Panc1 (cell line): Measurements from ENCODE around the gene FBXW12.

ENCODE experiments used
- POLR2AphosphoS5 ChIP-seq: IDR thresholded peaks from 2 replicates; pipeline ENCODE4 v1.6.1; 2012; ENCODE audit warnings: mild to moderate bottlenecking, low read depth, low read length, moderate library complexity
- SIN3A ChIP-seq: IDR thresholded peaks from 2 replicates; pipeline ENCODE4 v1.6.1; 2012; ENCODE audit warnings: low read depth, mild to moderate bottlenecking, low read length, moderate library complexity, borderline replicate concordance; ENCODE audit not compliant: insufficient read depth
- TF ChIP-seq, protein P1 (sequence below): fragments of 450-650 bp; IDR thresholded peaks from 2 replicates; pipeline ENCODE4 v1.5.1; 2017; ENCODE audit warnings: mild to moderate bottlenecking

DNA sequence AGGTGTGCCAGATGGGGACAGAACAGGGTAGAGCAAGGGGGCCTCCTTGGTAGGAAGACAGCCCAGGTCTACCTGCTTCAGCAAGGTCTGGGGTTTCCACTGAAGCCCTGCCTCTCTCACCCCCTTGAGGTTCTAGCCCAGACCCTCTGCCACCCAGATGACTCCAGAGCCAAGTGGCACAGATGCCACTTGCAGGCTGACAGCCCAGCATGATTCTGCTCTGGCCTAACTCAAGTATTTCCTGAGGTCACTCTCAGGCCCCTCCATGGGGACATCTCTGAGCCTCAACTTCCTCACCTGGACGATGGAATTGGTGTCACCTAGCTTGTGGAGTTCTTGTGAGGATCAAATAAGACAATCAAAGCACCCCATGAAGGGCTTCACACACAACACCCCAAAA, 34.0 kb downstream of the FBXW12 start:
- TF ChIP-seq, protein P1, sequence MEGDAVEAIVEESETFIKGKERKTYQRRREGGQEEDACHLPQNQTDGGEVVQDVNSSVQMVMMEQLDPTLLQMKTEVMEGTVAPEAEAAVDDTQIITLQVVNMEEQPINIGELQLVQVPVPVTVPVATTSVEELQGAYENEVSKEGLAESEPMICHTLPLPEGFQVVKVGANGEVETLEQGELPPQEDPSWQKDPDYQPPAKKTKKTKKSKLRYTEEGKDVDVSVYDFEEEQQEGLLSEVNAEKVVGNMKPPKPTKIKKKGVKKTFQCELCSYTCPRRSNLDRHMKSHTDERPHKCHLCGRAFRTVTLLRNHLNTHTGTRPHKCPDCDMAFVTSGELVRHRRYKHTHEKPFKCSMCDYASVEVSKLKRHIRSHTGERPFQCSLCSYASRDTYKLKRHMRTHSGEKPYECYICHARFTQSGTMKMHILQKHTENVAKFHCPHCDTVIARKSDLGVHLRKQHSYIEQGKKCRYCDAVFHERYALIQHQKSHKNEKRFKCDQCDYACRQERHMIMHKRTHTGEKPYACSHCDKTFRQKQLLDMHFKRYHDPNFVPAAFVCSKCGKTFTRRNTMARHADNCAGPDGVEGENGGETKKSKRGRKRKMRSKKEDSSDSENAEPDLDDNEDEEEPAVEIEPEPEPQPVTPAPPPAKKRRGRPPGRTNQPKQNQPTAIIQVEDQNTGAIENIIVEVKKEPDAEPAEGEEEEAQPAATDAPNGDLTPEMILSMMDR, result no peak
- TF ChIP-seq POLR2AphosphoS5, result no peak
- no peak for TF ChIP-seq SIN3A
